H1 (cell line): ENCODE measurements around the gene CSTF2. TPM values are rescaled to one million over a fixed set of nuclear protein-coding genes. Genes with fewer than 3 reads are reported as not detected.

Experiments
- CTCF ChIA-PET: fragments of 300-600 bp; sonication (Branson Sonifier 250); formaldehyde crosslinking; loops from one replicate; lab custom pipeline; 2021; ENCODE audit not compliant: partially characterized antibody; lab: Charles Lee
- POLR2A ChIA-PET: fragments of 300-600 bp; sonication (Branson Sonifier 250); formaldehyde crosslinking; loops from one replicate; lab custom pipeline; 2021; ENCODE audit warnings: inconsistent platforms; ENCODE audit not compliant: partially characterized antibody; lab: Charles Lee
- DNase-seq, 2 experiments: peaks; one replicate each; pipeline versions ENCODE4 v3.0.0 to v3.0.0-alpha.2; 2010 to 2022; ENCODE audit warnings: low spot score in 2 of 2, low read depth in 1 of 2, mixed read lengths in 1 of 2
- FAIRE-seq: peaks from 2 replicates; lab custom pipeline; 2011; peaks lifted over from hg19 to GRCh38; lab: Jason Lieb, UNC
- H2AFZ ChIP-seq: 2 replicates; pipeline ENCODE4 v1.8.1; 2012; ENCODE audit warnings: low read length, inconsistent platforms
- H2AK5ac ChIP-seq: 2 replicates; pipeline ENCODE4 v1.6.1; 2013; ENCODE audit warnings: low read depth, low read length
- H2BK120ac ChIP-seq: replicated peaks from 2 replicates; pipeline ENCODE3; 2013; ENCODE audit warnings: low read depth, low read length, inconsistent platforms
- H2BK12ac ChIP-seq: 2 replicates; pipeline ENCODE4 v1.6.1; 2013; ENCODE audit warnings: low read depth, low read length
- H2BK15ac ChIP-seq: 2 replicates; pipeline ENCODE4 v1.6.1; 2013; ENCODE audit warnings: low read length
- H2BK20ac ChIP-seq: 2 replicates; pipeline ENCODE4 v1.6.1; 2013; ENCODE audit warnings: low read length
- H2BK5ac ChIP-seq: 2 replicates; pipeline ENCODE4 v1.6.1; 2013; ENCODE audit warnings: low read depth, low read length
- H3K14ac ChIP-seq: 2 replicates; pipeline ENCODE4 v1.6.1; 2013; ENCODE audit warnings: inconsistent platforms; ENCODE audit not compliant: insufficient read length
- H3K18ac ChIP-seq: 2 replicates; pipeline ENCODE4 v1.6.1; 2013; ENCODE audit warnings: low read length; ENCODE audit errors: extremely low read depth
- H3K23ac ChIP-seq: 2 replicates; pipeline ENCODE4 v1.6.1; 2013; ENCODE audit warnings: inconsistent platforms; ENCODE audit not compliant: insufficient read length
- H3K23me2 ChIP-seq: 2 replicates; pipeline ENCODE4 v1.6.1; 2013; ENCODE audit warnings: low read depth, low read length
- H3K27ac ChIP-seq: 2 replicates; pipeline ENCODE4 v1.6.1; 2011; ENCODE audit warnings: low read depth, low read length, inconsistent platforms
- H3K27me3 ChIP-seq, 4 experiments: replicated peaks in 1 of 4; 1 replicate in 1 of 4; 2 replicates in 3 of 4; pipeline versions ENCODE4 v1.6.1 to v1.8.1; 2011 to 2013; ENCODE audit warnings: low read length in 3 of 4, mild to moderate bottlenecking in 3 of 4, inconsistent platforms in 2 of 4, mixed read lengths in 2 of 4, moderate library complexity in 1 of 4; ENCODE audit not compliant: control insufficient read depth in 3 of 4, insufficient read depth in 3 of 4; ENCODE audit errors: extremely low read depth in 1 of 4
- H3K36me3 ChIP-seq, 4 experiments: 2 replicates each; pipeline versions ENCODE4 v1.6.1 to v1.8.1; 2011 to 2013; ENCODE audit warnings: mild to moderate bottlenecking in 4 of 4, low read length in 3 of 4, moderate library complexity in 2 of 4, control low read depth in 1 of 4, inconsistent platforms in 1 of 4; ENCODE audit not compliant: insufficient read depth in 4 of 4, control insufficient read depth in 2 of 4
- H3K4ac ChIP-seq: replicated peaks from 2 replicates; pipeline ENCODE3; 2013; ENCODE audit warnings: low read length, low read depth, mixed read lengths, inconsistent platforms; ENCODE audit not compliant: insufficient read length
- H3K4me1 ChIP-seq, 4 experiments: replicated peaks in 1 of 4; 1 replicate in 1 of 4; 2 replicates in 3 of 4; pipeline versions ENCODE4 v1.6.1 to v1.8.1; 2011 to 2013; ENCODE audit warnings: low read length in 3 of 4, inconsistent platforms in 2 of 4, mixed read lengths in 1 of 4; ENCODE audit not compliant: insufficient read depth in 4 of 4, control insufficient read depth in 3 of 4
- H3K4me2 ChIP-seq, 2 experiments: 2 replicates each; pipeline versions ENCODE4 v1.6.1 to v1.8.1; 2011 to 2013; ENCODE audit warnings: low read depth in 2 of 2, low read length in 2 of 2, control low read depth in 1 of 2, inconsistent platforms in 1 of 2, mild to moderate bottlenecking in 1 of 2; ENCODE audit not compliant: insufficient read depth in 1 of 2
- H3K4me3 ChIP-seq, 4 experiments: fragments of 200-600, 300-600 bp in 1 of 4; sonication (generic), shearing (Covaris generic), sonication (Bioruptor Twin) in 1 of 4; 2 replicates each; pipeline versions ENCODE4 v1.5.1 to v1.8.1; 2011 to 2016; ENCODE audit warnings: low read length in 4 of 4, low read depth in 3 of 4, control low read depth in 2 of 4, inconsistent platforms in 2 of 4, mild to moderate bottlenecking in 2 of 4, mixed read lengths in 1 of 4, moderate library complexity in 1 of 4; ENCODE audit not compliant: insufficient read depth in 2 of 4; ENCODE audit errors: extremely low read depth in 1 of 4
- H3K56ac ChIP-seq: replicated peaks from 2 replicates; pipeline ENCODE3; 2013; ENCODE audit warnings: low read depth, mild to moderate bottlenecking, mixed read lengths, low read length, inconsistent platforms; ENCODE audit not compliant: insufficient read length
- H3K79me1 ChIP-seq: 2 replicates; pipeline ENCODE4 v1.6.1; 2013; ENCODE audit warnings: low read depth, low read length, control low read depth
- H3K79me2 ChIP-seq, 2 experiments: 2 replicates each; pipeline versions ENCODE4 v1.6.1 to v1.8.1; 2012 to 2013; ENCODE audit warnings: low read length in 2 of 2, mild to moderate bottlenecking in 2 of 2, inconsistent platforms in 1 of 2; ENCODE audit not compliant: insufficient read depth in 2 of 2, control insufficient read depth in 1 of 2
- H3K9ac ChIP-seq, 4 experiments: replicated peaks in 1 of 4; 1 replicate in 1 of 4; 2 replicates in 3 of 4; pipeline versions ENCODE4 v1.6.1 to v1.8.1; 2011 to 2013; ENCODE audit warnings: low read depth in 3 of 4, low read length in 3 of 4, control low read depth in 2 of 4, mild to moderate bottlenecking in 2 of 4, moderate library complexity in 2 of 4, inconsistent platforms in 1 of 4; ENCODE audit errors: extremely low read depth in 1 of 4
- H3K9me3 ChIP-seq, 2 experiments: 2 replicates each; pipeline versions ENCODE4 v1.6.1 to v1.8.1; 2012 to 2013; ENCODE audit warnings: mild to moderate bottlenecking in 2 of 2, moderate library complexity in 2 of 2, control low read depth in 1 of 2, inconsistent platforms in 1 of 2, low read depth in 1 of 2, low read length in 1 of 2, mixed read lengths in 1 of 2; ENCODE audit not compliant: insufficient read depth in 2 of 2
- H4K20me1 ChIP-seq, 2 experiments: replicated peaks in 1 of 2; 2 replicates each; pipeline versions ENCODE3 to v1.8.1; 2011 to 2013; ENCODE audit warnings: inconsistent platforms in 2 of 2, low read length in 2 of 2, mild to moderate bottlenecking in 1 of 2; ENCODE audit not compliant: insufficient read depth in 2 of 2, control insufficient read depth in 1 of 2
- H4K5ac ChIP-seq: 2 replicates; pipeline ENCODE4 v1.6.1; 2013; ENCODE audit warnings: low read length, low read depth, mixed read lengths, inconsistent platforms; ENCODE audit not compliant: insufficient read length
- H4K8ac ChIP-seq: 2 replicates; pipeline ENCODE4 v1.8.0; 2013; ENCODE audit warnings: mild to moderate bottlenecking, moderate library complexity, low read length, inconsistent platforms; ENCODE audit not compliant: insufficient read depth; ENCODE audit errors: extremely low read depth
- H4K91ac ChIP-seq: replicated peaks from 2 replicates; pipeline ENCODE3; 2013; ENCODE audit warnings: low read length, mixed read lengths, inconsistent platforms; ENCODE audit not compliant: insufficient read length
- BACH1 ChIP-seq: IDR thresholded peaks from 2 replicates; pipeline ENCODE4 v1.6.1; 2012; ENCODE audit warnings: low read length, improper control_type of control experiment
- BCL11A ChIP-seq, 2 experiments: IDR thresholded peaks; one replicate each; pipeline ENCODE4 v1.6.1; 2011; ENCODE audit warnings: low read depth in 2 of 2, low read length in 2 of 2, mild to moderate bottlenecking in 2 of 2
- CHD1 ChIP-seq: IDR thresholded peaks from 2 replicates; pipeline ENCODE4 v1.6.1; 2012; ENCODE audit warnings: low read depth, low read length, improper control_type of control experiment
- FOSL1 ChIP-seq: IDR thresholded peaks from 2 replicates; pipeline ENCODE4 v1.6.1; 2011; ENCODE audit warnings: mild to moderate bottlenecking, low read depth, low read length, moderate library complexity; ENCODE audit not compliant: insufficient read depth
- GTF2F1 ChIP-seq: IDR thresholded peaks from 2 replicates; pipeline ENCODE4 v1.6.1; 2012; ENCODE audit warnings: low read depth, low read length, improper control_type of control experiment, borderline replicate concordance
- JUN ChIP-seq: IDR thresholded peaks from 2 replicates; pipeline ENCODE4 v1.6.1; 2011; ENCODE audit warnings: low read depth, mild to moderate bottlenecking, improper control_type of control experiment, low read length
- MAFK ChIP-seq: IDR thresholded peaks from 2 replicates; pipeline ENCODE4 v1.6.1; 2012; ENCODE audit warnings: low read depth, mild to moderate bottlenecking, improper control_type of control experiment, low read length
- POLR2A ChIP-seq, 2 experiments: IDR thresholded peaks; 1 replicate in 1 of 2; 2 replicates in 1 of 2; pipeline ENCODE4 v1.6.1; 2011; ENCODE audit warnings: low read depth in 2 of 2, low read length in 2 of 2, mild to moderate bottlenecking in 2 of 2; ENCODE audit errors: control extremely low read depth in 1 of 2
- SP2 ChIP-seq: IDR thresholded peaks from 2 replicates; pipeline ENCODE4 v1.6.1; 2012; ENCODE audit warnings: mild to moderate bottlenecking, low read length, inconsistent platforms
- TBP ChIP-seq: IDR thresholded peaks from 2 replicates; pipeline ENCODE4 v1.6.1; 2011; ENCODE audit warnings: low read depth, low read length, improper control_type of control experiment
- WGBS, 2 experiments: shearing (Covaris generic) in 1 of 2; methylation state at CpG; one replicate each; pipeline versions ENCODE4 v1.1.6 to v1.1.7; 2013 to 2015; ENCODE audit warnings: low lambda C conversion rate in 2 of 2, mixed read lengths in 2 of 2, inconsistent platforms in 1 of 2, low coverage in 1 of 2, missing lambda C conversion rate in 1 of 2; ENCODE audit not compliant: insufficient replicate concordance in 2 of 2, insufficient coverage in 1 of 2, insufficient read length in 1 of 2; ENCODE audit errors: extremely low coverage in 1 of 2, missing lambda C conversion rate in 1 of 2; 5-methylcytosine and 5-hydroxymethylcytosine counted together
- polyA plus RNA-seq, 7 experiments: library from polyadenylated mRNA; depleted of rRNA in 3 of 7; stranded (reverse) in 5 of 7; unstranded in 2 of 7; fragments of >200 nt in 5 of 7; fragments of 200-250 nt in 2 of 7; gene quantifications; 1 replicate in 5 of 7; 2 replicates in 1 of 7; 4 replicates in 1 of 7; pipeline versions ENCODE4 v1.2.1 to v1.2.3, GENCODE V29; 2011 to 2013; ENCODE audit warnings: missing spikeins in 2 of 7, mixed read lengths in 2 of 7
- total RNA-seq: library from RNA; stranded (reverse); fragmentation: NEBNext Ultra II Directional; extraction: Animal tissue kit (Norgen Biotek cat#: 25700); gene quantifications from 2 replicates; pipeline ENCODE4 v1.2.1, GENCODE V29; 2021
- TF ChIP-seq, protein P1 (sequence below): IDR thresholded peaks from 2 replicates; pipeline ENCODE4 v1.6.1; 2011; ENCODE audit warnings: low read length, improper control_type of control experiment
- TF ChIP-seq, protein P2 (sequence below): IDR thresholded peaks from 2 replicates; pipeline ENCODE4 v1.6.1; 2012; ENCODE audit warnings: inconsistent platforms

The CSTF2 gene
- total and polyA plus RNA-seq, 2 of the 8 experiments (the other 6 are each of a cell fraction or from before 2014, with no cell fraction given), result 20.7 to 30.9 TPM

GRCh38 chrX:100883654-100884053 lies 63.5 kb downstream of the CSTF2 start:
- Histone ChIP-seq H3K23ac (no peak overlapping the region), H3K27ac (no peak overlapping the region), H2BK5ac (no peak overlapping the region), H3K79me2 (no peaks in the 10 kb centered on the region), H3K4me3 (no peak overlapping the region), H2AFZ (no peak overlapping the region), H3K4me1 (no peaks in the 10 kb centered on the region), H4K91ac (no peak overlapping the region), H4K20me1 (no peaks in the 10 kb centered on the region), H3K4me2 (no peak overlapping the region), H3K4ac (no peak overlapping the region), H3K23me2 (peaks cover 2% of the 10 kb centered on the region; the same call in 1 of the 2 replicates), H4K5ac (no peak overlapping the region), H2AK5ac (no peak overlapping the region), H3K14ac (no peak overlapping the region), H2BK15ac (no peak overlapping the region), H3K27me3 (no peaks in the 10 kb centered on the region), H2BK12ac (no peak overlapping the region), H2BK20ac (no peak overlapping the region), H3K18ac (no peak overlapping the region), H3K9me3 (no peaks in the 10 kb centered on the region), H2BK120ac (no peak overlapping the region), H3K9ac (no peak overlapping the region), H4K8ac (no peak overlapping the region), H3K79me1 (no peaks in the 10 kb centered on the region), H3K56ac (no peak overlapping the region), H3K36me3 (no peaks in the 10 kb centered on the region)
- DNase-seq (no peak), FAIRE-seq (no peak)
- 58% methylated on average over 4 of the region's 4 CpGs; no CpG with 5 or more reads in 1 of the 2 experiments for WGBS, 2 experiments
- TF ChIP-seq BACH1 (no peak), MAFK (no peak), SP2 (no peak), POLR2A (IDR thresholded peaks at IDR 0.05; ENCODE audit: control extremely low read depth in 1 of 2, low read depth in 2 of 2, low read length in 2 of 2) (no peak), BCL11A (IDR thresholded peaks at IDR 0.05; ENCODE audit: low read depth in 2 of 2, low read length in 2 of 2) (no peak), GTF2F1 (no peak), FOSL1 (no peak), CHD1 (no peak), JUN (no peak), TBP (no peak)
- TF ChIP-seq, protein P1, sequence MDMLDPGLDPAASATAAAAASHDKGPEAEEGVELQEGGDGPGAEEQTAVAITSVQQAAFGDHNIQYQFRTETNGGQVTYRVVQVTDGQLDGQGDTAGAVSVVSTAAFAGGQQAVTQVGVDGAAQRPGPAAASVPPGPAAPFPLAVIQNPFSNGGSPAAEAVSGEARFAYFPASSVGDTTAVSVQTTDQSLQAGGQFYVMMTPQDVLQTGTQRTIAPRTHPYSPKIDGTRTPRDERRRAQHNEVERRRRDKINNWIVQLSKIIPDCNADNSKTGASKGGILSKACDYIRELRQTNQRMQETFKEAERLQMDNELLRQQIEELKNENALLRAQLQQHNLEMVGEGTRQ, result no peak
- TF ChIP-seq, protein P2, sequence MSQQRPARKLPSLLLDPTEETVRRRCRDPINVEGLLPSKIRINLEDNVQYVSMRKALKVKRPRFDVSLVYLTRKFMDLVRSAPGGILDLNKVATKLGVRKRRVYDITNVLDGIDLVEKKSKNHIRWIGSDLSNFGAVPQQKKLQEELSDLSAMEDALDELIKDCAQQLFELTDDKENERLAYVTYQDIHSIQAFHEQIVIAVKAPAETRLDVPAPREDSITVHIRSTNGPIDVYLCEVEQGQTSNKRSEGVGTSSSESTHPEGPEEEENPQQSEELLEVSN, result no peak
- ChIA-PET POLR2A (no interaction called here), CTCF (no interaction called here)
